Endothelial cell of umbilical vein (primary cell): Measurements from ENCODE around the gene TEAD2. TPM values are rescaled to one million over a fixed set of nuclear protein-coding genes. Genes with fewer than 3 reads are reported as not detected.
A peak's percentile ranks its signal among the peaks of the same experiment; 100 is the strongest.

Experiments used
- BruUV-seq: library from RNA; stranded (reverse); fragments of 400-500 nt; replicated peaks from 2 replicates; lab custom pipeline; 2021; lab: Mats Ljungman, UMichigan
- CTCF ChIA-PET: fragments of 300-600, 350-600 bp; sonication (Branson Sonifier 250); formaldehyde crosslinking; loops from one replicate; lab custom pipeline; 2021; ENCODE audit warnings: antibody characterized with exemption, inconsistent platforms; lab: Charles Lee
- POLR2A ChIA-PET: fragments of 300-600, 350-600 bp; sonication (Branson Sonifier 250); formaldehyde crosslinking; loops from one replicate; lab custom pipeline; 2021; ENCODE audit warnings: antibody characterized with exemption, inconsistent platforms; lab: Charles Lee
- DNase-seq: peaks from one replicate; pipeline ENCODE4 v3.0.0-alpha.2; 2011; ENCODE audit warnings: low read depth, low spot score
- FAIRE-seq: peaks from 2 replicates; lab custom pipeline; 2011; peaks lifted over from hg19 to GRCh38; lab: Jason Lieb, UNC
- H2AFZ ChIP-seq: 2 replicates; pipeline ENCODE4 v1.6.0; 2012; ENCODE audit warnings: low read depth, low read length, control low read depth, inconsistent platforms
- H3K27ac ChIP-seq: 2 replicates; pipeline ENCODE4 v1.5.1; 2011; ENCODE audit warnings: low read depth, mild to moderate bottlenecking, control low read depth, low read length, moderate library complexity; ENCODE audit not compliant: insufficient read depth
- H3K27me3 ChIP-seq, 2 experiments: 2 replicates each; pipeline versions ENCODE4 v1.6.0 to v1.6.1; 2011; ENCODE audit warnings: low read length in 2 of 2, mixed read lengths in 1 of 2; ENCODE audit not compliant: control insufficient read depth in 2 of 2, insufficient read depth in 2 of 2
- H3K36me3 ChIP-seq, 2 experiments: 2 replicates in 1 of 2; 3 replicates in 1 of 2; pipeline ENCODE4 v1.5.1; 2011; ENCODE audit warnings: low read length in 2 of 2, mild to moderate bottlenecking in 1 of 2, moderate library complexity in 1 of 2; ENCODE audit not compliant: control insufficient read depth in 2 of 2, insufficient read depth in 2 of 2; ENCODE audit errors: extremely low read depth in 1 of 2
- H3K4me1 ChIP-seq: 3 replicates; pipeline ENCODE4 v1.5.1; 2011; ENCODE audit warnings: mild to moderate bottlenecking, low read length; ENCODE audit not compliant: control insufficient read depth, insufficient read depth; ENCODE audit errors: extremely low read depth
- H3K4me2 ChIP-seq: 2 replicates; pipeline ENCODE4 v1.6.1; 2011; ENCODE audit warnings: low read length, control low read depth, mixed read lengths; ENCODE audit not compliant: insufficient read depth
- H3K4me3 ChIP-seq, 3 experiments: fragments of 200-600 bp in 1 of 3; sonication (generic), shearing (Covaris generic) in 1 of 3; replicated peaks in 1 of 3; 2 replicates each; pipeline ENCODE4 v1.5.1; 2011 to 2016; ENCODE audit warnings: control low read depth in 3 of 3, low read length in 3 of 3, mild to moderate bottlenecking in 2 of 3, inconsistent platforms in 1 of 3, low read depth in 1 of 3, moderate library complexity in 1 of 3; ENCODE audit not compliant: insufficient read depth in 1 of 3
- H3K79me2 ChIP-seq: 2 replicates; pipeline ENCODE4 v1.6.0; 2012; ENCODE audit warnings: low read length, inconsistent platforms; ENCODE audit not compliant: control insufficient read depth, insufficient read depth
- H3K9ac ChIP-seq: replicated peaks from 2 replicates; pipeline ENCODE3; 2011; ENCODE audit warnings: low read length, control low read depth; ENCODE audit not compliant: insufficient read depth; ENCODE audit errors: extremely low read depth
- H3K9me1 ChIP-seq: replicated peaks from 3 replicates; pipeline ENCODE4 v1.6.0; 2011; ENCODE audit warnings: mild to moderate bottlenecking, low read length; ENCODE audit not compliant: control insufficient read depth, insufficient read depth; ENCODE audit errors: extremely low read depth
- H3K9me3 ChIP-seq: replicated peaks from 2 replicates; pipeline ENCODE4 v1.5.1; 2012; ENCODE audit warnings: low read length, inconsistent platforms; ENCODE audit not compliant: control insufficient read depth, insufficient read depth
- H4K20me1 ChIP-seq: replicated peaks from 2 replicates; pipeline ENCODE3; 2011; ENCODE audit warnings: mild to moderate bottlenecking, low read length; ENCODE audit not compliant: control insufficient read depth, insufficient read depth; ENCODE audit errors: extremely low read depth
- CTCF ChIP-seq, 2 donors: IDR thresholded peaks; 1 replicate in 1 of 2; 2 replicates in 1 of 2; pipeline ENCODE4 v1.5.1; 2011; ENCODE audit warnings: low read length in 2 of 2, mild to moderate bottlenecking in 2 of 2, moderate library complexity in 2 of 2, control low read depth in 1 of 2, inconsistent platforms in 1 of 2, low read depth in 1 of 2; ENCODE audit not compliant: insufficient read depth in 1 of 2; ENCODE audit errors: extremely low read depth in 1 of 2
- EZH2 ChIP-seq: IDR thresholded peaks from 2 replicates; pipeline ENCODE4 v1.6.1; 2012; ENCODE audit warnings: borderline replicate concordance, low read depth, mild to moderate bottlenecking, moderate library complexity, low read length, inconsistent platforms; ENCODE audit not compliant: severe bottlenecking
- FOS ChIP-seq: IDR thresholded peaks from 2 replicates; pipeline ENCODE4 v1.6.1; 2011; ENCODE audit warnings: mild to moderate bottlenecking, low read length, moderate library complexity, borderline replicate concordance; ENCODE audit not compliant: insufficient read depth
- GATA2 ChIP-seq: IDR thresholded peaks from 2 replicates; pipeline ENCODE4 v1.7.0; 2011; ENCODE audit warnings: low read depth, mild to moderate bottlenecking, moderate library complexity, mixed read lengths, low read length; ENCODE audit not compliant: insufficient read length, insufficient read depth
- JUN ChIP-seq: IDR thresholded peaks from 2 replicates; pipeline ENCODE4 v1.6.1; 2011; ENCODE audit warnings: borderline replicate concordance, low read depth; ENCODE audit not compliant: insufficient read length, insufficient read depth
- MAX ChIP-seq: IDR thresholded peaks from 2 replicates; pipeline ENCODE4 v1.6.1; 2011; ENCODE audit not compliant: insufficient read depth, insufficient read length
- MYC ChIP-seq: IDR thresholded peaks from one replicate; pipeline ENCODE4 v1.6.1; 2011; ENCODE audit warnings: mild to moderate bottlenecking, low read depth, low read length
- POLR2A ChIP-seq: IDR thresholded peaks from 2 replicates; pipeline ENCODE4 v1.6.1; 2012; ENCODE audit warnings: low read depth, mild to moderate bottlenecking, control low read depth, low read length
- POLR2AphosphoS5 ChIP-seq: IDR thresholded peaks from 2 replicates; pipeline ENCODE4 v1.6.1; 2012; ENCODE audit warnings: low read depth, mild to moderate bottlenecking, control low read depth, low read length, moderate library complexity; ENCODE audit not compliant: insufficient read depth
- dilution Hi-C: fragments of 300-500 bp; cut with MboI; formaldehyde crosslinking; loops from one replicate; pipeline ENCODE4 v1.15.0; 2019; ENCODE audit warnings: low sequenced_read_pairs; ENCODE audit not compliant: extremely low pct_ligation_motif_present
- intact Hi-C: fragments of 100-400 bp; cut with micrococcal nuclease; formaldehyde crosslinking; loops from one replicate; pipeline ENCODE4 v1.10.0; 2022
- polyA plus RNA-seq, 4 experiments: library from polyadenylated mRNA; depleted of rRNA in 3 of 4; stranded (reverse) in 3 of 4; unstranded in 1 of 4; fragments of >200 nt; gene quantifications; 2 replicates each; pipeline versions ENCODE4 v1.2.1 to v1.2.3, GENCODE V29; 2011 to 2012; ENCODE audit warnings: missing spikeins in 1 of 4
- total RNA-seq: library from RNA; stranded (reverse); gene quantifications from 2 replicates; pipeline ENCODE4 v1.2.3, GENCODE V29; 2021

Gene TEAD2
- total and polyA plus RNA-seq, 2 donors (not counting 3 experiments of a cell fraction or from before 2014, with no cell fraction given), result 60.9 to 89.4 TPM

GRCh38 chr19:49387936-49388372 lies 25.7 kb upstream of the TEAD2 start, which contains the start of gene KASH5:
Gene KASH5 (plus strand): TSS chr19:49388249. CDS start chr19:49390884, 2,635 bp downstream.
- H3K27me3 ChIP-seq, result no peaks in the 10 kb centered on the region
- BruUV-seq, result no TSS peak
- no peaks in the 10 kb centered on the region for H4K20me1 ChIP-seq
- FAIRE-seq (no peak), DNase-seq (peak; percentile 67)
- no peak within 1 kb of the TSS for H3K4me2 ChIP-seq
- H2AFZ ChIP-seq, result peak within 1 kb of the TSS; percentile 36
- intact Hi-C loops, result no loop called here
- H3K9ac ChIP-seq, result no peak within 1 kb of the TSS
- no peaks in the 10 kb centered on the region for H3K9me3 ChIP-seq
- H3K9me1 ChIP-seq, result no peaks in the 10 kb centered on the region
- TF ChIP-seq GATA2 (no peak), MYC (no peak), JUN (no peak), FOS (no peak), POLR2A (no peak), POLR2AphosphoS5 (no peak), CTCF (IDR thresholded peaks at IDR 0.05; ENCODE audit: extremely low read depth in 1 of 2, insufficient read depth in 1 of 2, low read depth in 1 of 2, low read length in 2 of 2) (no peak), MAX (no peak), EZH2 (no peak)
- H3K27ac ChIP-seq, result no peak within 1 kb of the TSS
- dilution Hi-C loops, result no loop called here
- H3K4me1 ChIP-seq, result no peaks in the 10 kb centered on the region
- H3K79me2 ChIP-seq, result no peaks in the 10 kb centered on the region
- no peak within 1 kb of the TSS for H3K4me3 ChIP-seq
- POLR2A ChIA-PET, result no interaction called here
- CTCF ChIA-PET, result interaction anchor here (0.6 kb wide), 1 partner anchor 126 kb away, joined by 3 read pairs; no protein-coding TSS in a partner anchor
- H3K36me3 ChIP-seq, result no peaks in the 10 kb centered on the region
